ENCODE measurements around the gene EIF4G1. TPM values are rescaled to one million over a fixed set of nuclear protein-coding genes. Genes with fewer than 3 reads are reported as not detected.
"Not testable (repeated sequence)": the region's sequence is repeated elsewhere in the genome, so short reads cannot be mapped to it uniquely, and the experiment has no call there.

EIF4G1 gene, protein sequence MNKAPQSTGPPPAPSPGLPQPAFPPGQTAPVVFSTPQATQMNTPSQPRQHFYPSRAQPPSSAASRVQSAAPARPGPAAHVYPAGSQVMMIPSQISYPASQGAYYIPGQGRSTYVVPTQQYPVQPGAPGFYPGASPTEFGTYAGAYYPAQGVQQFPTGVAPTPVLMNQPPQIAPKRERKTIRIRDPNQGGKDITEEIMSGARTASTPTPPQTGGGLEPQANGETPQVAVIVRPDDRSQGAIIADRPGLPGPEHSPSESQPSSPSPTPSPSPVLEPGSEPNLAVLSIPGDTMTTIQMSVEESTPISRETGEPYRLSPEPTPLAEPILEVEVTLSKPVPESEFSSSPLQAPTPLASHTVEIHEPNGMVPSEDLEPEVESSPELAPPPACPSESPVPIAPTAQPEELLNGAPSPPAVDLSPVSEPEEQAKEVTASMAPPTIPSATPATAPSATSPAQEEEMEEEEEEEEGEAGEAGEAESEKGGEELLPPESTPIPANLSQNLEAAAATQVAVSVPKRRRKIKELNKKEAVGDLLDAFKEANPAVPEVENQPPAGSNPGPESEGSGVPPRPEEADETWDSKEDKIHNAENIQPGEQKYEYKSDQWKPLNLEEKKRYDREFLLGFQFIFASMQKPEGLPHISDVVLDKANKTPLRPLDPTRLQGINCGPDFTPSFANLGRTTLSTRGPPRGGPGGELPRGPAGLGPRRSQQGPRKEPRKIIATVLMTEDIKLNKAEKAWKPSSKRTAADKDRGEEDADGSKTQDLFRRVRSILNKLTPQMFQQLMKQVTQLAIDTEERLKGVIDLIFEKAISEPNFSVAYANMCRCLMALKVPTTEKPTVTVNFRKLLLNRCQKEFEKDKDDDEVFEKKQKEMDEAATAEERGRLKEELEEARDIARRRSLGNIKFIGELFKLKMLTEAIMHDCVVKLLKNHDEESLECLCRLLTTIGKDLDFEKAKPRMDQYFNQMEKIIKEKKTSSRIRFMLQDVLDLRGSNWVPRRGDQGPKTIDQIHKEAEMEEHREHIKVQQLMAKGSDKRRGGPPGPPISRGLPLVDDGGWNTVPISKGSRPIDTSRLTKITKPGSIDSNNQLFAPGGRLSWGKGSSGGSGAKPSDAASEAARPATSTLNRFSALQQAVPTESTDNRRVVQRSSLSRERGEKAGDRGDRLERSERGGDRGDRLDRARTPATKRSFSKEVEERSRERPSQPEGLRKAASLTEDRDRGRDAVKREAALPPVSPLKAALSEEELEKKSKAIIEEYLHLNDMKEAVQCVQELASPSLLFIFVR (N-terminal part only)
- 100 to 1,000 TPM; 242 to 551 TPM for total RNA-seq

GRCh38 chr3:184314363-184314699 lies at the start of gene EIF4G1:
Gene EIF4G1 (plus strand): TSS chr3:184314606. CDS start chr3:184315797, 1,191 bp downstream.
- H3K4me1 Mint-ChIP-seq: peaks cover 22% of the 10 kb centered on the region
- H3K27ac Mint-ChIP-seq: peak within 1 kb of the TSS; percentile 85
- H3K27me3 Mint-ChIP-seq: no peaks in the 10 kb centered on the region
- ATAC-seq (replicated peaks): peak; percentile 95
- H3K9me3 Mint-ChIP-seq: no peaks in the 10 kb centered on the region
- peak within 1 kb of the TSS; percentile 80 for H3K4me3 Mint-ChIP-seq
- peaks cover 54% of the 10 kb centered on the region for H3K36me3 Mint-ChIP-seq (ENCODE audit: low read depth)

DNA sequence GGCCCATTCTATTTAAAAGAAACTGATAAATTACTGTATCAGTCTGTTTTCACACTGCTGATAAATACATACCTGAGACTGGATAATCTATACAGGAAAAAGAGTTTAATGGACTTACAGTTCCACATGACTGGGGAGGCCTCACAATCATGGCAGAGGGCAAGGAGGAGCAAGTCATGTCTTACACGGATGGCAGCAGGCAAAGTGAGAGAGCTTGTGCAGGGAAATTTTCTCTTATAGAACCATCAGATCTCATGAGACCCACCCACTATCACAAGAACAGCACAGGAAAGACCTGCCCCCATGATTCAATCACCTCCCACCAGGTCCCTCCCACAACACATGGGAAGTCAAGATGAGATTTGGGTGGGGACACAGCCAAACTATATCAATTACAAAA lies 47.2 kb upstream of the EIF4G1 start:
- H3K9me3 Mint-ChIP-seq; H3K4me1 Mint-ChIP-seq; H3K4me3 Mint-ChIP-seq; H3K36me3 Mint-ChIP-seq (ENCODE audit: low read depth); H3K27ac Mint-ChIP-seq; ATAC-seq (replicated peaks): not testable (repeated sequence)
- H3K27me3 Mint-ChIP-seq: peaks cover 16% of the 10 kb centered on the region

- Mint-ChIP-seq H3K9me3 (no peaks in the 10 kb centered on the region), H3K27me3 (peaks cover 32% of the 10 kb centered on the region), H3K27ac (no peak overlapping the region), H3K4me3 (no peak overlapping the region), H3K4me1 (peaks cover 6% of the 10 kb centered on the region), H3K36me3 (ENCODE audit: low read depth) (no peaks in the 10 kb centered on the region)
- no peak for ATAC-seq (replicated peaks)
These were observed 42.1 kb upstream of the EIF4G1 start for GRCh38 chr3:184272269-184272668.

DNA sequence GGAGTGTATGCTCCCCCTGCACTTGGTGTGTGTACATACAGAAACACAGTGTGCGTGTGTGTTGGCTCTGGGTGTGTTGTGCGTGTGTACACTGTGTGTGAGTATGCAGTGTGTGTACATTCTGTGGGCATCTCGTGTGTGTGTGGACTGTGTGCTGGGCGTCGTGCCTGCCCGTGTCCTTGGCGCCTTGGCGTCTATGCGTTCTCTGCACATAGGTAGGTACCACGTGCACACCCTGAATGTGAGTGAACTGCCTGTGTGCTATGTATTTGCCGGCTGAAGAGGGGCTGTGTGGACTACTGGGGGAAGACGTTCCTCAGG lies 39.1 kb upstream of the EIF4G1 start:
- H3K36me3 Mint-ChIP-seq (ENCODE audit: low read depth): no peaks in the 10 kb centered on the region
- no peaks in the 10 kb centered on the region for H3K9me3 Mint-ChIP-seq
- ATAC-seq (replicated peaks): no peak
- no peak overlapping the region for H3K4me3 Mint-ChIP-seq
- H3K27me3 Mint-ChIP-seq: peaks cover 34% of the 10 kb centered on the region
- H3K4me1 Mint-ChIP-seq: peaks cover 6% of the 10 kb centered on the region
- no peak overlapping the region for H3K27ac Mint-ChIP-seq

DNA sequence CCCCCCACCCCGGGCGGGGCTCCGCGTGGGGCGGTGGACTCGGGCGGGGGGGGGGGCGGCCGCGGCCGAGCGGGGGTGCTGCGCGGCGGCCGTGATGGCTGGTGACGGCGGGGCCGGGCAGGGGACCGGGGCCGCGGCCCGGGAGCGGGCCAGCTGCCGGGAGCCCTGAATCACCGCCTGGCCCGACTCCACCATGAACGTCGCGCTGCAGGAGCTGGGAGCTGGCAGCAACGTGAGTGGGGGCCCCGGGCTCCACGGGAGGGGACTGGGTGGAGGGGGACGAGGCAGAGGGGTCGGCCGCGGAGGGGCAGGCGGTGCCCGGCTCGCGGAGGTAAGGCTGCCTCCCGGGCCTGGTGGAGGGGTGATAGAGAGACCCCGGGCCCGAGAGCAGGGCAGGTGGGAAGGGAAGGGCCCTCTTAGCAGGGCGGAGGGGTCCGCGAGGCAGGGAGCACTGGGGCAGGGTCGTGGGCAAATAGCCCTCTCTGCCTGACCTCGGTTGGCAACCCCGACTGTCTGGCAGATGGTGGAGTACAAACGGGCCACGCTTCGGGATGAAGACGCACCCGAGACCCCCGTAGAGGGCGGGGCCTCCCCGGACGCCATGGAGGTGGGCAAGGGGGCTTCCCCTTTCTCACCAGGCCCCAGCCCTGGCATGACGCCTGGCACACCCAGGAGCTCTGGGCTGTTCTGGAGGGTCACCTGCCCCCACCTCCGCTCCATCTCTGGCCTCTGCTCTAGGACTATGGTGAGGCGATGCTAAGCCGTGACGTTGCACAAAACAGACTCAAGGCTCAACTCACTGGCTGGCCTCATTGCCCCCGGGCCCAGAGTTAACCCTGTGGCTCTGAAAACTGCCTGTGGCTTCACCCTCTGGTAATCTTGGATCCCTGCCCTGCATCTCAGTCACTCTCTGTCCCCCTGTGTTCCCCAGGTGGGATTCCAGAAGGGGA lies 38.2 kb upstream of the EIF4G1 start, which contains the start of gene ECE2:
ECE2 (plus strand) TSS at position 62 of the 950 bp plus-strand sequence; CDS start at position 194, 132 bp downstream.
- Mint-ChIP-seq H3K36me3 (ENCODE audit: low read depth) (no peaks in the 10 kb centered on the region), H3K27ac (no peak within 1 kb of the TSS), H3K4me3 (no peak within 1 kb of the TSS), H3K4me1 (peaks cover 7% of the 10 kb centered on the region), H3K9me3 (no peaks in the 10 kb centered on the region), H3K27me3 (peaks cover 34% of the 10 kb centered on the region)
- no peak for ATAC-seq (replicated peaks)

GRCh38 chr3:184277366-184277765 lies 37.0 kb upstream of the EIF4G1 start:
- peaks cover 9% of the 10 kb centered on the region for H3K4me1 Mint-ChIP-seq
- no peaks in the 10 kb centered on the region for H3K9me3 Mint-ChIP-seq
- no peak overlapping the region for H3K4me3 Mint-ChIP-seq
- H3K27ac Mint-ChIP-seq: no peak overlapping the region
- H3K36me3 Mint-ChIP-seq (ENCODE audit: low read depth): no peaks in the 10 kb centered on the region
- peaks cover 34% of the 10 kb centered on the region for H3K27me3 Mint-ChIP-seq
- no peak for ATAC-seq (replicated peaks)

DNA sequence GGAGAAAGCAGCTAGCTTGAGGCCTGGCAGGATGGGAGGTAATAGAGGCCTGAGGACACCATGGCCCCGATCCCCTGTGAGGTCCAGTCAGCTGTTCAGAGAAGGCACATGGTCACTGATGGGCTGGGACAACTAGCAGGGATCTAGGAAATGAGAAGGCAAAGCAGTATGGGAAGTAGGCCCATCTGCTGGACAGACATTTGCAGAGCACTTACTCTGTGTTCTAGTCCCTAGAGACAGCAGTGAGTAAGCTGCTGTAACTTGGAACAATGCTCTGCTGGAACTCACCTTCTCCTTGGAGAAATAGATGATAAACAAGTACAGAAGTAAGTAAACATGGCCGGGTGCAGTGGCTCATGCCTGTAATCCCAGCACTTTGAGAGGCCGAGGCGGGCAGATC lies 31.5 kb upstream of the EIF4G1 start:
- Mint-ChIP-seq H3K9me3 (no peaks in the 10 kb centered on the region), H3K4me3 (no peak overlapping the region), H3K27me3 (peaks cover 16% of the 10 kb centered on the region), H3K4me1 (peaks cover 3% of the 10 kb centered on the region), H3K27ac (no peak overlapping the region), H3K36me3 (ENCODE audit: low read depth) (no peaks in the 10 kb centered on the region)
- ATAC-seq (replicated peaks): no peak

- Mint-ChIP-seq H3K27me3 (peaks cover 13% of the 10 kb centered on the region), H3K4me1 (peaks cover 3% of the 10 kb centered on the region), H3K27ac (no peak overlapping the region), H3K4me3 (no peak overlapping the region), H3K9me3 (no peaks in the 10 kb centered on the region), H3K36me3 (ENCODE audit: low read depth) (no peaks in the 10 kb centered on the region)
- ATAC-seq (replicated peaks): no peak
These were observed 30.7 kb upstream of the EIF4G1 start for GRCh38 chr3:184283681-184284080.

- Mint-ChIP-seq H3K9me3 (no peaks in the 10 kb centered on the region), H3K36me3 (ENCODE audit: low read depth) (no peaks in the 10 kb centered on the region), H3K27ac (no peak overlapping the region), H3K27me3 (peaks cover 11% of the 10 kb centered on the region), H3K4me1 (peaks cover 3% of the 10 kb centered on the region), H3K4me3 (no peak overlapping the region)
- peak; percentile 66 for ATAC-seq (replicated peaks)
These were observed 29.7 kb upstream of the EIF4G1 start for GRCh38 chr3:184284696-184285095.

DNA sequence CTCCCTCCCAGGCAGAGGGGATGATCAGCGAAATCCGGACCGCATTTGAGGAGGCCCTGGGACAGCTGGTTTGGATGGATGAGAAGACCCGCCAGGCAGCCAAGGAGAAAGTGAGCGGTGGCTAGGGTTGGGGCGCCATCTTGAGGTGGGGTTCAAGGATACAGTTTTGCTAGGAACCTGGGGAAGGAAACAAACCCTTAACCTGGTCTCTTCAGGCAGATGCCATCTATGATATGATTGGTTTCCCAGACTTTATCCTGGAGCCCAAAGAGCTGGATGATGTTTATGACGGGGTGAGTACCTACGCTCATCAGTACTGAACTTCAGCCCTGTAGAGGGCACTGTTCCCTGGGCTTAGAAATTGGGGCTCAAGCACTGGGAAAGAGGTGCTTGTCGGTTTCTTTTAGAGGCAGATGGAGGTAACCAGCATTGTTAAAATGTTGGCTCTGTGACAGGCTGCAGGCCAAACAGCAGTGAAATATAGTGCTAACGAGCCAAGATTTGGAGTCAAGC lies 24.9 kb upstream of the EIF4G1 start:
- Mint-ChIP-seq H3K27ac (no peak overlapping the region), H3K27me3 (peaks cover 11% of the 10 kb centered on the region), H3K36me3 (ENCODE audit: low read depth) (no peaks in the 10 kb centered on the region), H3K4me3 (no peak overlapping the region), H3K9me3 (no peaks in the 10 kb centered on the region), H3K4me1 (no peaks in the 10 kb centered on the region)
- ATAC-seq (replicated peaks): peak; percentile 82

DNA sequence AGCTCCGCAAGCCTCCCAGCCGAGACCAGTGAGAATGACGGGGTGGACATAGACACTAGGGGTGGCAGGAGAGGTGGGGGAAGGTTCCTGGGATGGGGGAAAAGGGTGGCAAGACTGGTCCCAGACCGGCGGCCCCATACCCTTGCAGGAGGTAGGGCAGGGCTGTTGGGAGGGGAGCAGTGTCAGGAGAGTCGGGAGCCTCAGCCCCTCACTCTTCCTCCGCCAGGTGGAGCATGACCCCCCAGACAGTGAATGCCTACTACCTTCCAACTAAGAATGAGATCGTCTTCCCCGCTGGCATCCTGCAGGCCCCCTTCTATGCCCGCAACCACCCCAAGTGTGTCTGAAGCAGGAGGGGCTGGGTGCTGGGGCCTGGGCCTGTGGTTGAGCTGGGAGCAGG lies 24.1 kb upstream of the EIF4G1 start:
- Mint-ChIP-seq H3K27me3 (peaks cover 9% of the 10 kb centered on the region), H3K4me1 (no peaks in the 10 kb centered on the region), H3K27ac (no peak overlapping the region), H3K4me3 (no peak overlapping the region), H3K36me3 (ENCODE audit: low read depth) (no peaks in the 10 kb centered on the region), H3K9me3 (no peaks in the 10 kb centered on the region)
- no peak for ATAC-seq (replicated peaks)

DNA sequence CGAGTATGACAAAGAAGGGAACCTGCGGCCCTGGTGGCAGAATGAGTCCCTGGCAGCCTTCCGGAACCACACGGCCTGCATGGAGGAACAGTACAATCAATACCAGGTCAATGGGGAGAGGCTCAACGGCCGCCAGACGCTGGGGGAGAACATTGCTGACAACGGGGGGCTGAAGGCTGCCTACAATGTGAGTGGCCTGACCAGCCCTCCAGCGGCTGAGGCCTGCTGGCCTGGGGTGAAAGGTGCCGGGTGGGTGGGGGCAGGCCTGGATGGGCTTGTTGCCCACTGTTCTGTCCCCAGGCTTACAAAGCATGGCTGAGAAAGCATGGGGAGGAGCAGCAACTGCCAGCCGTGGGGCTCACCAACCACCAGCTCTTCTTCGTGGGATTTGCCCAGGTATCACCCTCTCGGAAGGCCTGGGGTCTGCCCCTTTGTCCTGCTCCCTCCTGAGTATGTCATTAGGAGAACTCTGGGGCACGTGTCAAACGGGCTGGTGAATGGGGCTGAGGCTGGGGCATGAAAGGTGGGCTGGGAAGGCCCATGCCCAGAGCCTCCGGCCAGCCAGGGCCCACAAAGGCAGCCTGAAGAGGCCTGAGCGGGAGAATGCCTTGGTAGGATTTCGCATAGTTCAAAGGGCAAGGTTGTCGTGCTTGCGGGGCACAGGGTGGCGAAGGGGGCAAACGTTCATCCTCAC lies 23.2 kb upstream of the EIF4G1 start:
- H3K27me3 Mint-ChIP-seq: peaks cover 2% of the 10 kb centered on the region
- no peaks in the 10 kb centered on the region for H3K9me3 Mint-ChIP-seq
- H3K27ac Mint-ChIP-seq: no peak overlapping the region
- no peaks in the 10 kb centered on the region for H3K36me3 Mint-ChIP-seq (ENCODE audit: low read depth)
- ATAC-seq (replicated peaks): no peak
- H3K4me1 Mint-ChIP-seq: no peaks in the 10 kb centered on the region
- no peak overlapping the region for H3K4me3 Mint-ChIP-seq
